HEK293 (cell line): ENCODE measurements around the gene GAA.

Experiments used
- BCL11A ChIP-seq: fragments of 450-650 bp; formaldehyde crosslinking; IDR thresholded peaks from 2 replicates; pipeline ENCODE4 v1.5.1; 2016; ENCODE audit warnings: low read depth, missing biosample characterization, missing genetic modification characterization
- HOXA7 ChIP-seq: sonication (generic); formaldehyde crosslinking; IDR thresholded peaks from 2 replicates; pipeline ENCODE4 v1.8.1; 2022; ENCODE audit warnings: missing genetic modification reagents, borderline replicate concordance
- YY1 ChIP-seq: fragments of 450-650 bp; formaldehyde crosslinking; IDR thresholded peaks from 2 replicates; pipeline ENCODE4 v1.5.1; 2018; ENCODE audit warnings: missing biosample characterization, missing genetic modification characterization
- ZNF311 ChIP-seq: fragments of 450-650 bp; formaldehyde crosslinking; IDR thresholded peaks from 2 replicates; pipeline ENCODE4 v1.5.1; 2017; ENCODE audit warnings: missing biosample characterization, missing genetic modification characterization, borderline replicate concordance
- ZNF366 ChIP-seq: fragments of 450-650 bp; formaldehyde crosslinking; conservative IDR thresholded peaks from 2 replicates; pipeline ENCODE4 v1.5.1; 2016; ENCODE audit warnings: missing biosample characterization, missing genetic modification characterization
- TF ChIP-seq, protein P1 (sequence below): fragments of 450-650 bp; formaldehyde crosslinking; IDR thresholded peaks from 2 replicates; pipeline ENCODE4 v1.5.1; 2016; ENCODE audit warnings: missing biosample characterization, missing genetic modification characterization
- TF ChIP-seq, protein P2 (sequence below): fragments of 450-650 bp; formaldehyde crosslinking; IDR thresholded peaks from 2 replicates; pipeline ENCODE4 v1.5.1; 2017; ENCODE audit warnings: missing biosample characterization, missing genetic modification characterization
- TF ChIP-seq, protein P3 (sequence below): sonication (generic); formaldehyde crosslinking; IDR thresholded peaks from 2 replicates; pipeline ENCODE4 v1.8.1; 2022; ENCODE audit warnings: mild to moderate bottlenecking, moderate library complexity, missing genetic modification reagents
- TF ChIP-seq, protein P4 (sequence below): fragments of 450-650 bp; formaldehyde crosslinking; IDR thresholded peaks from 2 replicates; pipeline ENCODE4 v1.5.1; 2016; ENCODE audit warnings: missing biosample characterization, missing genetic modification characterization
- TF ChIP-seq, protein P5 (sequence below): fragments of 450-650 bp; formaldehyde crosslinking; IDR thresholded peaks from 2 replicates; pipeline ENCODE4 v1.5.1; 2016; ENCODE audit warnings: missing biosample characterization, missing genetic modification characterization, low read depth
- TF ChIP-seq, protein P6 (sequence below): fragments of 450-650 bp; formaldehyde crosslinking; IDR thresholded peaks from 2 replicates; pipeline ENCODE4 v1.5.1; 2017; ENCODE audit warnings: missing biosample characterization, missing genetic modification characterization

DNA sequence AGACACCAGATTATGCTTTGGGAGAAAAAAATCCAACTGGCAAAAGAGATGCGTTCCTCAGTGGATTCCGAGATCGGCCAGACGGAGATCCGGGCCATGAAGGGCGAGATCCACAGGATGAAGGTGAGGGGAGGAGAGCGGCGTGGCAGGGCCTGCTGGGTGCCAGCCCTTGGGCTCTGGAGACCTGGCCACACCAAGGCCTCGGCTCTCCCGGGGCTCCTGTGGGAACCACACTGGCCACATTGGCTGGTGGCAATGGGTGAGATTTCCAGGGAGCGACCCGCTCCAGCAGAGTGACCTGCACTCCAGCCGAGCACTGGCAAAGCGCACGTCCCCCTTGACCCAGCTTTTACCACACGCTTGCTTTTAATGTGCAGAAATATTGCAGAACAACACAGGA is 11.6 kb upstream of the GAA start:
- TF ChIP-seq HOXA7: no peak
- TF ChIP-seq, protein P1, sequence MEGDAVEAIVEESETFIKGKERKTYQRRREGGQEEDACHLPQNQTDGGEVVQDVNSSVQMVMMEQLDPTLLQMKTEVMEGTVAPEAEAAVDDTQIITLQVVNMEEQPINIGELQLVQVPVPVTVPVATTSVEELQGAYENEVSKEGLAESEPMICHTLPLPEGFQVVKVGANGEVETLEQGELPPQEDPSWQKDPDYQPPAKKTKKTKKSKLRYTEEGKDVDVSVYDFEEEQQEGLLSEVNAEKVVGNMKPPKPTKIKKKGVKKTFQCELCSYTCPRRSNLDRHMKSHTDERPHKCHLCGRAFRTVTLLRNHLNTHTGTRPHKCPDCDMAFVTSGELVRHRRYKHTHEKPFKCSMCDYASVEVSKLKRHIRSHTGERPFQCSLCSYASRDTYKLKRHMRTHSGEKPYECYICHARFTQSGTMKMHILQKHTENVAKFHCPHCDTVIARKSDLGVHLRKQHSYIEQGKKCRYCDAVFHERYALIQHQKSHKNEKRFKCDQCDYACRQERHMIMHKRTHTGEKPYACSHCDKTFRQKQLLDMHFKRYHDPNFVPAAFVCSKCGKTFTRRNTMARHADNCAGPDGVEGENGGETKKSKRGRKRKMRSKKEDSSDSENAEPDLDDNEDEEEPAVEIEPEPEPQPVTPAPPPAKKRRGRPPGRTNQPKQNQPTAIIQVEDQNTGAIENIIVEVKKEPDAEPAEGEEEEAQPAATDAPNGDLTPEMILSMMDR (tag by site-specific recombination): no peak
- TF ChIP-seq, protein P2, sequence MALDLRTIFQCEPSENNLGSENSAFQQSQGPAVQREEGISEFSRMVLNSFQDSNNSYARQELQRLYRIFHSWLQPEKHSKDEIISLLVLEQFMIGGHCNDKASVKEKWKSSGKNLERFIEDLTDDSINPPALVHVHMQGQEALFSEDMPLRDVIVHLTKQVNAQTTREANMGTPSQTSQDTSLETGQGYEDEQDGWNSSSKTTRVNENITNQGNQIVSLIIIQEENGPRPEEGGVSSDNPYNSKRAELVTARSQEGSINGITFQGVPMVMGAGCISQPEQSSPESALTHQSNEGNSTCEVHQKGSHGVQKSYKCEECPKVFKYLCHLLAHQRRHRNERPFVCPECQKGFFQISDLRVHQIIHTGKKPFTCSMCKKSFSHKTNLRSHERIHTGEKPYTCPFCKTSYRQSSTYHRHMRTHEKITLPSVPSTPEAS (tag by site-specific recombination): no peak
- TF ChIP-seq, protein P3, sequence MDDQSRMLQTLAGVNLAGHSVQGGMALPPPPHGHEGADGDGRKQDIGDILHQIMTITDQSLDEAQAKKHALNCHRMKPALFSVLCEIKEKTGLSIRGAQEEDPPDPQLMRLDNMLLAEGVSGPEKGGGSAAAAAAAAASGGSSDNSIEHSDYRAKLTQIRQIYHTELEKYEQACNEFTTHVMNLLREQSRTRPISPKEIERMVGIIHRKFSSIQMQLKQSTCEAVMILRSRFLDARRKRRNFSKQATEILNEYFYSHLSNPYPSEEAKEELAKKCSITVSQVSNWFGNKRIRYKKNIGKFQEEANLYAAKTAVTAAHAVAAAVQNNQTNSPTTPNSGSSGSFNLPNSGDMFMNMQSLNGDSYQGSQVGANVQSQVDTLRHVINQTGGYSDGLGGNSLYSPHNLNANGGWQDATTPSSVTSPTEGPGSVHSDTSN (CRISPR knock-in tag): no peak
- TF ChIP-seq BCL11A (tag by site-specific recombination): no peak
- no peak for TF ChIP-seq ZNF311 (tag by site-specific recombination)
- TF ChIP-seq YY1 (tag by site-specific recombination): no peak
- TF ChIP-seq, protein P4, sequence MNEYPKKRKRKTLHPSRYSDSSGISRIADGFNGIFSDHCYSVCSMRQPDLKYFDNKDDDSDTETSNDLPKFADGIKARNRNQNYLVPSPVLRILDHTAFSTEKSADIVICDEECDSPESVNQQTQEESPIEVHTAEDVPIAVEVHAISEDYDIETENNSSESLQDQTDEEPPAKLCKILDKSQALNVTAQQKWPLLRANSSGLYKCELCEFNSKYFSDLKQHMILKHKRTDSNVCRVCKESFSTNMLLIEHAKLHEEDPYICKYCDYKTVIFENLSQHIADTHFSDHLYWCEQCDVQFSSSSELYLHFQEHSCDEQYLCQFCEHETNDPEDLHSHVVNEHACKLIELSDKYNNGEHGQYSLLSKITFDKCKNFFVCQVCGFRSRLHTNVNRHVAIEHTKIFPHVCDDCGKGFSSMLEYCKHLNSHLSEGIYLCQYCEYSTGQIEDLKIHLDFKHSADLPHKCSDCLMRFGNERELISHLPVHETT (tag by site-specific recombination): no peak
- TF ChIP-seq, protein P5, sequence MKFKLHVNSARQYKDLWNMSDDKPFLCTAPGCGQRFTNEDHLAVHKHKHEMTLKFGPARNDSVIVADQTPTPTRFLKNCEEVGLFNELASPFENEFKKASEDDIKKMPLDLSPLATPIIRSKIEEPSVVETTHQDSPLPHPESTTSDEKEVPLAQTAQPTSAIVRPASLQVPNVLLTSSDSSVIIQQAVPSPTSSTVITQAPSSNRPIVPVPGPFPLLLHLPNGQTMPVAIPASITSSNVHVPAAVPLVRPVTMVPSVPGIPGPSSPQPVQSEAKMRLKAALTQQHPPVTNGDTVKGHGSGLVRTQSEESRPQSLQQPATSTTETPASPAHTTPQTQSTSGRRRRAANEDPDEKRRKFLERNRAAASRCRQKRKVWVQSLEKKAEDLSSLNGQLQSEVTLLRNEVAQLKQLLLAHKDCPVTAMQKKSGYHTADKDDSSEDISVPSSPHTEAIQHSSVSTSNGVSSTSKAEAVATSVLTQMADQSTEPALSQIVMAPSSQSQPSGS (tag by site-specific recombination): no peak
- TF ChIP-seq, protein P6, sequence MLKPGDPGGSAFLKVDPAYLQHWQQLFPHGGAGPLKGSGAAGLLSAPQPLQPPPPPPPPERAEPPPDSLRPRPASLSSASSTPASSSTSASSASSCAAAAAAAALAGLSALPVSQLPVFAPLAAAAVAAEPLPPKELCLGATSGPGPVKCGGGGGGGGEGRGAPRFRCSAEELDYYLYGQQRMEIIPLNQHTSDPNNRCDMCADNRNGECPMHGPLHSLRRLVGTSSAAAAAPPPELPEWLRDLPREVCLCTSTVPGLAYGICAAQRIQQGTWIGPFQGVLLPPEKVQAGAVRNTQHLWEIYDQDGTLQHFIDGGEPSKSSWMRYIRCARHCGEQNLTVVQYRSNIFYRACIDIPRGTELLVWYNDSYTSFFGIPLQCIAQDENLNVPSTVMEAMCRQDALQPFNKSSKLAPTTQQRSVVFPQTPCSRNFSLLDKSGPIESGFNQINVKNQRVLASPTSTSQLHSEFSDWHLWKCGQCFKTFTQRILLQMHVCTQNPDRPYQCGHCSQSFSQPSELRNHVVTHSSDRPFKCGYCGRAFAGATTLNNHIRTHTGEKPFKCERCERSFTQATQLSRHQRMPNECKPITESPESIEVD (tag by site-specific recombination): no peak
- TF ChIP-seq ZNF366 (tag by site-specific recombination): no peak
